Measurements from ENCODE around the gene MTPN. TPM values are rescaled to one million over a fixed set of nuclear protein-coding genes. Genes with fewer than 3 reads are reported as not detected.

Gene MTPN
- total RNA-seq, 4 donors from 2014 or later = 116 to 128 (median 125) TPM

GRCh38 chr7:135995748-135996147 is 18.6 kb upstream of the MTPN start:
- no peaks in the 10 kb centered on the region for H3K27me3 ChIP-seq
- no peaks in the 10 kb centered on the region for H3K36me3 ChIP-seq
- no peak overlapping the region for H3K4me3 ChIP-seq (replicated peaks in 1 of 3)
- intact Hi-C loops (cut with DNase I) = no loop called here
- DNase-seq = no peak
- no peaks in the 10 kb centered on the region for H3K4me1 ChIP-seq
- TF ChIP-seq POLR2A (IDR thresholded peaks at IDR 0.05) (no peak), CTCF (IDR thresholded peaks at IDR 0.05) (no peak)
- no peak overlapping the region for H3K27ac ChIP-seq
- WGBS, 2 donors = 93 to 95% methylated on average over 2 of the region's 2 CpGs
- no peaks in the 10 kb centered on the region for H3K9me3 ChIP-seq

GRCh38 chr7:135994466-135995205 is 17.5 kb upstream of the MTPN start:
- no peak overlapping the region for H3K4me3 ChIP-seq (replicated peaks in 1 of 3)
- no peaks in the 10 kb centered on the region for H3K4me1 ChIP-seq
- no peak overlapping the region for H3K27ac ChIP-seq
- H3K27me3 ChIP-seq = no peaks in the 10 kb centered on the region
- WGBS, 2 donors = 95 to 96% methylated on average over 6 of the region's 6 CpGs
- intact Hi-C loops (cut with DNase I) = no loop called here
- no peaks in the 10 kb centered on the region for H3K36me3 ChIP-seq
- TF ChIP-seq POLR2A (IDR thresholded peaks at IDR 0.05) (no peak), CTCF (IDR thresholded peaks at IDR 0.05) (no peak)
- no peaks in the 10 kb centered on the region for H3K9me3 ChIP-seq
- no peak for DNase-seq

- intact Hi-C loops (cut with DNase I) = no loop called here
- H3K27me3 ChIP-seq = no peaks in the 10 kb centered on the region
- H3K4me1 ChIP-seq = no peaks in the 10 kb centered on the region
- 91 to 99% methylated on average over 3 of the region's 3 CpGs for WGBS, 2 donors
- no peak overlapping the region for H3K27ac ChIP-seq
- no peak overlapping the region for H3K4me3 ChIP-seq (replicated peaks in 1 of 3)
- DNase-seq = no peak
- no peak for TF ChIP-seq CTCF (IDR thresholded peaks at IDR 0.05)
- no peak for TF ChIP-seq POLR2A (IDR thresholded peaks at IDR 0.05)
- H3K36me3 ChIP-seq = no peaks in the 10 kb centered on the region
- no peaks in the 10 kb centered on the region for H3K9me3 ChIP-seq
These were observed 16.8 kb upstream of the MTPN start for GRCh38 chr7:135993950-135994349.

DNA sequence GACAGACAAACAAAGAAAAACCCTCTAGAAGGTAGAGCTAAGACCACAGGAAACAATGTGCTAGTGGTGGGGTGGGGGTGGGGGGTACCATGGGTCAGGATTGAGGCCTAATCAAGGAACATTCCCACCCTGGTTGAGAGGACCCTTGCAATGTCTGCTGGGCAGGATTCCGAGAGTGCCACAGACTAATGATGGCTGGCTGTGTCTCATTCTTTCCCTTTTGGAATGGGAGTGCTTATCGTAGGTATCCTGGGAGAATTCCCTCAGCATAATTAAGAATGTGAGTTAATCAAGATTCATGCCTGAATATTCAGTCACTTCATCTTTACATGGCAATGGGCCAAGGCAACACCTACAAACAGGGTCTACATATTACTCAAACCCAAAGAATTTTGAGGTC is 14.7 kb upstream of the MTPN start:
- no peak for TF ChIP-seq POLR2A (IDR thresholded peaks at IDR 0.05)
- no peak for TF ChIP-seq CTCF (IDR thresholded peaks at IDR 0.05)
- no peaks in the 10 kb centered on the region for H3K9me3 ChIP-seq
- H3K4me1 ChIP-seq = no peaks in the 10 kb centered on the region
- DNase-seq = no peak
- H3K4me3 ChIP-seq (replicated peaks in 1 of 3) = no peak overlapping the region
- H3K27me3 ChIP-seq = no peaks in the 10 kb centered on the region
- WGBS, 2 donors = 81 to 91% methylated on average over 2 of the region's 2 CpGs
- H3K36me3 ChIP-seq = no peaks in the 10 kb centered on the region
- intact Hi-C loops (cut with DNase I) = no loop called here
- no peak overlapping the region for H3K27ac ChIP-seq

GRCh38 chr7:135991322-135991721 is 14.2 kb upstream of the MTPN start:
- no peaks in the 10 kb centered on the region for H3K27me3 ChIP-seq
- 69 to 79% methylated on average over 6 of the region's 6 CpGs for WGBS, 2 donors

More at GRCh38 chr7:135991322-135991721, 14.2 kb upstream of the MTPN start:
- Histone ChIP-seq H3K36me3 (no peaks in the 10 kb centered on the region), H3K9me3 (no peaks in the 10 kb centered on the region), H3K4me1 (no peaks in the 10 kb centered on the region), H3K27ac (no peak overlapping the region), H3K4me3 (replicated peaks in 1 of 3) (no peak overlapping the region)
- no peak for DNase-seq
- intact Hi-C loops (cut with DNase I) = no loop called here
- TF ChIP-seq CTCF (IDR thresholded peaks at IDR 0.05) (no peak), POLR2A (IDR thresholded peaks at IDR 0.05) (no peak)
